ENCODE measurements around the gene P2RY2.

- TF ChIP-seq ZFP30 (CRISPR knock-in tag; IDR thresholded peaks at IDR 0.05) = no peak
- no peak for TF ChIP-seq PPARA (CRISPR knock-in tag; IDR thresholded peaks at IDR 0.05; ENCODE audit: borderline replicate concordance)
- peak; percentile 87; the same call in 1 of the 2 replicates for TF ChIP-seq BACH2 (CRISPR knock-in tag; IDR thresholded peaks at IDR 0.05; ENCODE audit: borderline replicate concordance)
- TF ChIP-seq ZNF8 (CRISPR knock-in tag; IDR thresholded peaks at IDR 0.05) = peak; percentile 59; the same call in 1 of the 2 replicates
- TF ChIP-seq CSRNP3 (CRISPR knock-in tag; IDR thresholded peaks at IDR 0.05) = no peak
- TF ChIP-seq ZNF70 (CRISPR knock-in tag; IDR thresholded peaks at IDR 0.05) = no peak
- TF ChIP-seq POU6F1 (CRISPR knock-in tag; IDR thresholded peaks at IDR 0.05; ENCODE audit: borderline replicate concordance, low read depth) = no peak
- no peak for TF ChIP-seq GLIS3 (CRISPR knock-in tag; IDR thresholded peaks at IDR 0.05)
- no peak for TF ChIP-seq PATZ1 (CRISPR knock-in tag; IDR thresholded peaks at IDR 0.05; ENCODE audit: borderline replicate concordance)
- no peak for TF ChIP-seq CREB5 (CRISPR knock-in tag; IDR thresholded peaks at IDR 0.05; ENCODE audit: low read depth)
- TF ChIP-seq ARNTL (CRISPR knock-in tag; IDR thresholded peaks at IDR 0.05; ENCODE audit: borderline replicate concordance, low read depth) = no peak
Observed at GRCh38 chr11:73271936-73272679, 54.0 kb downstream of the P2RY2 start, which contains the start of gene P2RY6.
